SK-N-SH treated with all-trans-retinoic acid at 6 μM for 48 hours (cell line): ENCODE results near the gene CACNA2D4.

Source experiments
- ARNTL ChIP-seq: fragments of 450-650 bp; formaldehyde crosslinking; IDR thresholded peaks from 2 replicates; pipeline ENCODE4 v1.5.0; 2020; ENCODE audit warnings: low read depth, mild to moderate bottlenecking, moderate library complexity, borderline replicate concordance
- CREB5 ChIP-seq: fragments of 250-450 bp; sonication (Bioruptor Pico); IDR thresholded peaks from 2 replicates; pipeline ENCODE4 v1.5.1; 2020; ENCODE audit warnings: low read depth, mild to moderate bottlenecking, moderate library complexity
- CSDC2 ChIP-seq: fragments of 250-450 bp; sonication (Bioruptor Pico); IDR thresholded peaks from 2 replicates; pipeline ENCODE4 v1.5.0; 2020; ENCODE audit warnings: mild to moderate bottlenecking, moderate library complexity
- GLIS3 ChIP-seq: fragments of 250-450 bp; sonication (Bioruptor Pico); IDR thresholded peaks from 2 replicates; pipeline ENCODE4 v1.5.0; 2020; ENCODE audit warnings: mild to moderate bottlenecking, moderate library complexity
- RARB ChIP-seq: fragments of 250-450 bp; sonication (Bioruptor Pico); IDR thresholded peaks from 2 replicates; pipeline ENCODE4 v1.8.0; 2021; ENCODE audit warnings: mild to moderate bottlenecking, moderate library complexity
- ZC3H10 ChIP-seq: fragments of 250-450 bp; sonication (Bioruptor Pico); IDR thresholded peaks from 2 replicates; pipeline ENCODE4 v1.5.1; 2021; ENCODE audit warnings: mild to moderate bottlenecking, moderate library complexity
- ZFP30 ChIP-seq: fragments of 450-650 bp; formaldehyde crosslinking; IDR thresholded peaks from 2 replicates; pipeline ENCODE4 v1.5.0; 2022; ENCODE audit warnings: mild to moderate bottlenecking, moderate library complexity

- TF ChIP-seq ZC3H10 (CRISPR knock-in tag), result no peak
- TF ChIP-seq GLIS3 (CRISPR knock-in tag), result no peak
- no peak for TF ChIP-seq CSDC2 (CRISPR knock-in tag)
- no peak for TF ChIP-seq CREB5 (CRISPR knock-in tag)
- no peak for TF ChIP-seq RARB (CRISPR knock-in tag)
- TF ChIP-seq ARNTL (CRISPR knock-in tag), result no peak
- no peak for TF ChIP-seq ZFP30
Observed at GRCh38 chr12:1799051-1799881, 119.2 kb downstream of the CACNA2D4 start.
